Measurements from ENCODE around the gene SIRT1. TPM values are rescaled to one million over a fixed set of nuclear protein-coding genes. Genes with fewer than 3 reads are reported as not detected.
"Not testable (repeated sequence)": the region's sequence is repeated elsewhere in the genome, so short reads cannot be mapped to it uniquely, and the experiment has no call there.

SIRT1 gene
- total and polyA plus RNA-seq, 9 donors, result 14.0 to 25.3 (median 19.1) TPM

DNA sequence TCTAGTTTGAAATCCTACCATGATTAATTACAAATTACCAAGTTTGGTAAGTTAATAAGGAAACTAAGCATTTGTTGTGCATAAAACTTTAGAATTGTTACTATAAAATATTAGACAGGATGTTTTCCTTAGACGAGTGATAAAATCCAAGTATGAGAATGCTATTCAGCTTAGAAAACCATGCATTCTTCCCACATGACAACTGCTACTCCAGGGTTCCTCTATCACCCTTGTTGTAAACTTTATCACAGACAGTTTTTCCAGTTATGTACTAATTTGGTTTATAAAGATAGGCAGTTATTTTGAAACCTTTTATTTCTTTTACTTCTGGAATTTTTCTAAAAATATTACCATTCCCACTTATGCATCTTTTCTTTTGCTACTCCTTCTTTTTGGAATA lies 52.0 kb downstream of the SIRT1 start:
- no peak for DNase-seq
- Histone ChIP-seq H3K36me3 (ENCODE audit: control insufficient read depth, insufficient read depth, low read length) (peaks cover 14% of the 10 kb centered on the region), H3K4me1 (ENCODE audit: control insufficient read depth, insufficient read depth, low read length) (no peaks in the 10 kb centered on the region), H3K27me3 (ENCODE audit: control insufficient read depth, insufficient read depth, low read length) (no peaks in the 10 kb centered on the region), H3K27ac (ENCODE audit: low read length) (no peak overlapping the region), H3K4me3 (ENCODE audit: low read length) (no peak overlapping the region), H3K9me3 (replicated peaks; ENCODE audit: control insufficient read depth, low read depth, low read length) (no peaks in the 10 kb centered on the region)
- no CpG with 5 or more reads among the region's 1 CpG for WGBS (ENCODE audit: insufficient coverage)

DNA sequence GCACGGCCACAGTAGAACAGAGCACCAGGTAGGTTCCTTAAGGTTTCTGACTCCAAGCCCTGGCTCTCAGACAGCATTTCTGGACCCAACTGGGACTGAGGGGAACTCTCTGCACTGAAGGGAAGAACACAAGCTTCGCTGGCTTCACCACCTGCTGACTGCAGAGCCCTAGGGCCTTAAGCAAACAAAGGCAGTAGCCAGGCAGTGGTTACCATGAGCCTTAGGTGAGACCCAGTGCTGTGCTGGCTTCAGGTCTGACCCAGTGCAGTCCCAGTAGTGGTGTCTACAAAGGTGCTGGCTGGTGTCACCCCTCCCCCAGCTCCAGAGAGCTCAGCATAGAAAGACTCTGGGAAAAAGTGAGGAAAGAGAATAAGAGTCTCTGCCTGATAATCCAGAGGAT lies 59.5 kb downstream of the SIRT1 start:
- Histone ChIP-seq H3K9me3 (replicated peaks; ENCODE audit: control insufficient read depth, low read depth, low read length) (no peaks in the 10 kb centered on the region), H3K4me1 (ENCODE audit: control insufficient read depth, insufficient read depth, low read length) (no peaks in the 10 kb centered on the region), H3K4me3 (ENCODE audit: low read length) (no peak overlapping the region), H3K27ac (ENCODE audit: low read length) (no peak overlapping the region), H3K27me3 (ENCODE audit: control insufficient read depth, insufficient read depth, low read length) (no peaks in the 10 kb centered on the region), H3K36me3 (ENCODE audit: control insufficient read depth, insufficient read depth, low read length) (peaks cover 19% of the 10 kb centered on the region)
- 92% methylated on average over 1 of the region's 2 CpGs for WGBS (ENCODE audit: insufficient coverage)
- no peak for DNase-seq

DNA sequence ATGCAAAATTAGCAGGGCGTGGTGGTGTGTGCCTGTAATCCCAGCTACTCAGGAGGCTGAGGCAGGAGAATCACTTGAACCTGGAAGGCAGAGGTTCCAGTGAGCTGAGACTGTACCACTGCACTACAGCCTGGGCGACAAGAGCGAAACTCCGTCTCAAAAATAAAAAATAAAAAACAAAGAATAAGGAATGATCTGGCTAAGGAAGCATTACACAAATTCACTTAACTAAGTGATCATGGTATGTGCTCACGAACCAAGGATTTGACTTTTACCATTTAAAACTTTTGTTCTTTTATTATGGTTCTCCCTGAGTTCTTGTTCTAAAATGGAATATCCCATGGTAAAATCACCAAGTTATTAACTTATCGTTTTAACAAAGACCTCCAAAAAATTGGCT lies 71.2 kb downstream of the SIRT1 start:
- Histone ChIP-seq H3K9me3 (replicated peaks; ENCODE audit: control insufficient read depth, low read depth, low read length) (no peaks in the 10 kb centered on the region), H3K4me1 (ENCODE audit: control insufficient read depth, insufficient read depth, low read length) (no peaks in the 10 kb centered on the region), H3K27ac (ENCODE audit: low read length) (no peak overlapping the region), H3K36me3 (ENCODE audit: control insufficient read depth, insufficient read depth, low read length) (peaks cover 11% of the 10 kb centered on the region), H3K27me3 (ENCODE audit: control insufficient read depth, insufficient read depth, low read length) (no peaks in the 10 kb centered on the region), H3K4me3 (ENCODE audit: low read length) (no peak overlapping the region)
- WGBS (ENCODE audit: insufficient coverage), result 80% methylated on average over 1 of the region's 6 CpGs
- DNase-seq, result no peak

DNA sequence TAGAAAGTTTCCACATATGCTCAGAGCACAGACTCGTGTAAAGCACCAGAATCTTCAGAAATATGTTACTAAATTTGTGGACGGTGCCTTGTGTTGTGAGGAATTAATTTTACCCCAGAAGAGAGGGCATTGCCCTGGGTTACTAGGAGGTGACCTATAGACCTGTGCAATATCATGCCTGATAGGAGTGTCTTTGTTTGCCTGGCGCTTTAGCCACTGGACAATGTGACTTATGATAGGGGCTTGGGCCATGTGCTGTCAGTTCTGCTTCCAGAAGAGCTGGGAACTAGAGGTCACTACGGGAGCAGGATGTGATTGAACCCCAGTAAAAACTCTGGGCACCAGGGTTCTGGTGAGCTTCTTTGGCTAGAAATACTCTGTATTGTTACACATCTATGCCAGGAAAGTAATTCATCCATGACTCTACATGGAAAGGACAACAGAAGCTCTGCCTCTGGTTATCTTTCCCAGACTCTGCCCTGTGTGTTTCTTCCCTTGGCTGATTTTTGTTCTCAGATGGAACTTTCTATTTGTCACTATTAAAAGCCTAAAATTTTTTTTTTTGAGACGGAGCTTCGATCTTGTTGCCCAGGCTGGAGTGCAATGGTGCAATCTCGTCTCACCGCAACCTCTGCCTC lies 75.5 kb downstream of the SIRT1 start:
- Histone ChIP-seq H3K36me3 (ENCODE audit: control insufficient read depth, insufficient read depth, low read length) (peaks cover 8% of the 10 kb centered on the region), H3K27ac (ENCODE audit: low read length) (peak overlapping the region; percentile 17), H3K27me3 (ENCODE audit: control insufficient read depth, insufficient read depth, low read length) (no peaks in the 10 kb centered on the region), H3K4me3 (ENCODE audit: low read length) (no peak overlapping the region), H3K9me3 (replicated peaks; ENCODE audit: control insufficient read depth, low read depth, low read length) (no peaks in the 10 kb centered on the region), H3K4me1 (ENCODE audit: control insufficient read depth, insufficient read depth, low read length) (no peaks in the 10 kb centered on the region)
- 75% methylated on average over 5 of the region's 8 CpGs for WGBS (ENCODE audit: insufficient coverage)
- peak; percentile 16 for DNase-seq

DNA sequence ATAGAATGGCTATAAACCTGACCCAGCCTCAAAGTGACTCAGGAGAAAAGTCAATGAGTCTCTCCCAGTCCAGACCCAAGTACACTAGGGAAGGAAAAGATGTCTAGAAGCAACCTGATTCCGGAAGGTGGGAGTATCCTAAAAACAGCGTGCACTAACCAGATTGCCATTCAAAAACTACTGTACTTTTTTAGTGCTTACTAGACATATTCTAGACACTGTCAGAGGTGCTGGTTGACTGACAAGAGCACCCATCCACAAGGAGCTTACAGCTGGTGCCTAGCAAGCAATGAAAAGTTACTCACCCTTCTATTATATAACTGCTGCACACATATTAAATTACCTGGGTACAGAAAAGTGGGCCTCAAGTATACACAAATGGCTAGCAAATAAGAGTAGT lies 81.0 kb downstream of the SIRT1 start:
- Histone ChIP-seq H3K27me3 (ENCODE audit: control insufficient read depth, insufficient read depth, low read length) (no peaks in the 10 kb centered on the region), H3K27ac (ENCODE audit: low read length) (no peak overlapping the region), H3K4me3 (ENCODE audit: low read length) (no peak overlapping the region), H3K36me3 (ENCODE audit: control insufficient read depth, insufficient read depth, low read length) (peaks cover 23% of the 10 kb centered on the region), H3K9me3 (replicated peaks; ENCODE audit: control insufficient read depth, low read depth, low read length) (no peaks in the 10 kb centered on the region), H3K4me1 (ENCODE audit: control insufficient read depth, insufficient read depth, low read length) (no peaks in the 10 kb centered on the region)
- no CpG with 5 or more reads among the region's 2 CpGs for WGBS (ENCODE audit: insufficient coverage)
- DNase-seq, result no peak

DNA sequence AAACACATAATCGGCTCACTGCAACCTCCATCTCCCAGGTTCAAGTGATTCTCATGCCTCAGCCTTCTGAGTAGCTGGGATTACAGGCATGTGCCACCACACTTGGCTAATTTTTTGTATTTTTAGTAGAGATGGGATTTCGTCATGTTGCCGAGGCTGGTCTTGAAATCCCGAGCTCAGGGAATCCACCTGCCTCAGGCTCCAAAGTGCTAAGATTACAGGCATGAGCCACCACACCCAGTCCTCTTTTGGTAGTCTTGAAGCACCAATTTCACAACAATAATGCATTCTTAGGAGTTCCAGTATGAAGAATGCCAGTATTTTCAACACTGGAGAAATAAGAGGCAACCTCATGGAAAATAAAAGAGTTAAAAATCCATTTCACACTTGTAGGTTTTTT lies 81.6 kb downstream of the SIRT1 start:
- H3K36me3 ChIP-seq (ENCODE audit: control insufficient read depth, insufficient read depth, low read length), result peaks cover 19% of the 10 kb centered on the region
- H3K9me3 ChIP-seq (replicated peaks; ENCODE audit: control insufficient read depth, low read depth, low read length); H3K4me1 ChIP-seq (ENCODE audit: control insufficient read depth, insufficient read depth, low read length); H3K4me3 ChIP-seq (ENCODE audit: low read length); H3K27ac ChIP-seq (ENCODE audit: low read length); H3K27me3 ChIP-seq (ENCODE audit: control insufficient read depth, insufficient read depth, low read length); DNase-seq: not testable (repeated sequence)
- WGBS (ENCODE audit: insufficient coverage), result no CpG with 5 or more reads among the region's 4 CpGs

Other genes with a start within 250 kb of the SIRT1 start
- gene CTNNA3, start 188.5 kb upstream of the SIRT1 start, total RNA-seq, result 18.8 TPM
- 1 to 10 TPM; 4.1 to 9.3 (median 5.8) TPM for gene CTNNA3, start 188.5 kb upstream of the SIRT1 start, polyA plus RNA-seq (ENCODE audit: insufficient read depth in 1 of 8, insufficient read length in 8 of 8, low replicate concordance in 1 of 8)
- 8.5 TPM for gene DNAJC12, start 46.5 kb upstream of the SIRT1 start, total RNA-seq
- gene DNAJC12, start 46.5 kb upstream of the SIRT1 start, polyA plus RNA-seq (ENCODE audit: insufficient read depth in 1 of 8, insufficient read length in 8 of 8, low replicate concordance in 1 of 8), result 10 to 100 TPM in 3 of 8 donors, 1 to 10 TPM in 5; 6.4 to 13.3 (median 8.1) TPM
- 36.4 TPM for gene HERC4, start 190.6 kb downstream of the SIRT1 start, total RNA-seq
- 10 to 100 TPM; 25.1 to 35.6 (median 27.2) TPM for gene HERC4, start 190.6 kb downstream of the SIRT1 start, polyA plus RNA-seq (ENCODE audit: insufficient read depth in 1 of 8, insufficient read length in 8 of 8, low replicate concordance in 1 of 8)
- 69.2 TPM for gene MYPN, start 224.8 kb downstream of the SIRT1 start, total RNA-seq
- 10 to 100 TPM; 49.1 to 88.0 (median 61.6) TPM for gene MYPN, start 224.8 kb downstream of the SIRT1 start, polyA plus RNA-seq (ENCODE audit: insufficient read depth in 1 of 8, insufficient read length in 8 of 8, low replicate concordance in 1 of 8)